AG20443 (cell line): ENCODE results near the gene SLC46A3.

Experiments used
- DNase-seq: peaks from one replicate; pipeline ENCODE4 v3.0.0; 2012; ENCODE audit warnings: low spot score, mixed read lengths

The SLC46A3 gene

DNA sequence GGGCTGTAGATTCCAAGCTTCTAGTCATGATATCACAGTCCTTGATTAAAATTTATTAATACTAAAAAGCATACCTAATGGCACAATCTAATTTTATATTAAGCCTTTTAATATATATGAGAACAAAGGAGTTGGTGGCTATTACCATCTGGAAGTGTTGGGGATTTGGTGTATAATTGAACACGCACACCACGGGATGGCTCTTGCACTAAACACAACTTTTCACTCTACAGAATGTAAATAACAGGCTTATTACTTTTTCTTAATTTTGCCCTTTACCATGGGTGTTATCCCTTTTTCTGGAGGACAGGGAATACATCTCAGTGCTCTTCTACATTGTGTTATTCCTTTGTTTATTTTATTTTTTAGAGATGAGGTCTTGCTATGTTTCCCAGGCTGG is 38.2 kb downstream of the SLC46A3 start:
- DNase-seq = no peak

- peak; percentile 29 for DNase-seq
These were observed 39.1 kb downstream of the SLC46A3 start for GRCh38 chr13:28679628-28680027.

GRCh38 chr13:28678809-28679208 is 40.0 kb downstream of the SLC46A3 start:
- no peak for DNase-seq

- DNase-seq = no peak
These were observed 47.5 kb downstream of the SLC46A3 start for GRCh38 chr13:28671126-28671792.

DNA sequence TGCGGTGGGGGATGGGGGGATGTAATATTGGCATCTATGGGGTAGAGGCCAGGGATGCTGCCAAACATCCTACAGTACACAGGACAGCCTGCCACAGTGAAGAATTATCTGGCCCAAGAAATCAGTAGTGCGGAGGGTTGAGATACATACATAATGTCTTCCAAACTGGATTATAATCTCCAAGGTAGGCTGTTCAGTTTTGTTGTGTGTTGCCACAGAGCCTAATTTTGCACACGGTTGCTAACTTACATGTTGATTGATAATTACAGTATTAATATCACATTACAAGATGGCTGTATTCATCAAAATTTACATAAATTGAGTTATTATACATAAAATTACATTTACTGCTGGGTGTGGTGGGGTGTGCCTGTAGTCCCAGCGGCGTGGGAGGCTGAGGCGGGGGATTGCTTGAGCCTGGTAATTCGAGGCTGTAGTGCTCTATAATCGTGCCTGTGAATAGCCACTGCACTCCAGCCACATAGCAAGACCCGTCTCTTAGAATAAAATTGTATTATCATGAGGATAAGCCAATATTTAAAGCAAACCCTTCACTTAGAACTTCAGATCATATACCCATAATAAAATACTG is 51.8 kb downstream of the SLC46A3 start:
- DNase-seq = no peak

GRCh38 chr13:28659621-28659970 is 59.2 kb downstream of the SLC46A3 start:
- DNase-seq = peak; percentile 47

GRCh38 chr13:28658796-28659620 is 59.8 kb downstream of the SLC46A3 start, which contains the start of gene POMP:
POMP (plus strand) TSS chr13:28659130; CDS start chr13:28659185, 55 bp downstream.
- DNase-seq = peak; percentile 96

GRCh38 chr13:28658539-28658795 is 60.3 kb downstream of the SLC46A3 start:
- peak; percentile 24 for DNase-seq

- DNase-seq = no peak
These were observed 60.8 kb downstream of the SLC46A3 start for GRCh38 chr13:28657784-28658538.

DNA sequence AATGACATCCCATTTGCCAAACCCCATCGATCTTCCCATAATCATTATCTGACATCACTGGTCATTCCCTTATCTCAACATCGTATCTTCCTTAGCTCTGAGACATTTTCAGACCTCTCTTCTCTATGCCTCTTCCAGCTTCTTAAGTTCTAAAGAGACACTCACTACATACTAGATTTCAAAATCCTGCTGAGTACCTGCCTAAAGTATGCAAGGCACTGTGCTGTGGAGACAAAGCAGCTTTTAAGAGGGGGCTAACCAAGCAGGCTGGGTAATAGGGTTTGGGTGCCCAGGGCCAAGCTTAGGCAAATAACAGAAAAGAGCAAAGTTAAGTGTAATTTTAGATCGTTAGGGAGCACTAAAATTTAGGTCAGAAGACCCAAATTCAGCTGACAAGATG is 63.2 kb downstream of the SLC46A3 start:
- DNase-seq = peak; percentile 53

DNA sequence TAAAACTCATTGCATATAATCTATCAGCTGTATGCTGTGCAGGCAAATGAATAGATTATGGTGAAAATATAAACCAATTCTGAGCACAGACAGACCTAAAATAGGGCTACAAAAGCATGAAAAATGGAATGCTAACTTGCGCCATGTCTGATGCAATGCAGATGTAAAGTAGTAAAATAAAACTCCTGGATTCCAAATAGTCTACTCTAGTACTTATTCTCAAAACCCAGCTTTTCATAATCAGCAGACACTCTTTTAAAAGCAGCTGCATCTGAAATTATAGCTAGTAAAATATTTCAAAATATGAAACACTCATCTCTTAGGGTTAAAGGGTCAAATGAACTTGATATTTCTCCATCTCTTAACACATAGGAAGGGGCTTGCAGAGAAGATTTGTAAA is 64.5 kb downstream of the SLC46A3 start:
- DNase-seq = no peak

GRCh38 chr13:28653111-28653510 is 65.7 kb downstream of the SLC46A3 start:
- DNase-seq = no peak

DNA sequence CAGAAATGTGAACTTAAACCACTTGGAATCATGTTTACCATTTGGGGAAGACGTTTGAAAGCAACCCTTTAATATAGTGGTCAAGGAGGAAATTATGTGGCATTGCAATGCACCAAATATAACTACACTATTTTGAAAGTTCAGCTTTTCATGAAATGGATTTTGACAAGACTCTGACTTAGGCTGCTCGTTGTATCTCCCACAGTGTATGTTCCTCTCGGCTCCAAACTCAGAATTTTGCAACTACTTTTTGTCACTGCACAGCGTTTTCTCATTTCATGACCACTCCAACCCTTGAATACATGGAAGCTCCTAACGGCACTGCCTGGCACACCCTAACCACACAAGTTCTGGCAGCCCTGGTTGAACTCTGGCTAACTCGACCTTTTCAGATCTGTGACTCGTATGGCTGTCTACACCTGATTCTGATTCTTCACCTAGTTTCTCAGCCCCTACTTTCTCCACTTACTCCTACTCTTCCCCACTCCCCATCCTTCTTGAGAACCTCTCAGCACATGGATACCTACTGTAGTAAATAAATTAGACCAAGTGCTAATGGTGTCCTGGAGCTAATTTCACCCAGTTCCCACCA is 66.9 kb downstream of the SLC46A3 start:
- no peak for DNase-seq

DNA sequence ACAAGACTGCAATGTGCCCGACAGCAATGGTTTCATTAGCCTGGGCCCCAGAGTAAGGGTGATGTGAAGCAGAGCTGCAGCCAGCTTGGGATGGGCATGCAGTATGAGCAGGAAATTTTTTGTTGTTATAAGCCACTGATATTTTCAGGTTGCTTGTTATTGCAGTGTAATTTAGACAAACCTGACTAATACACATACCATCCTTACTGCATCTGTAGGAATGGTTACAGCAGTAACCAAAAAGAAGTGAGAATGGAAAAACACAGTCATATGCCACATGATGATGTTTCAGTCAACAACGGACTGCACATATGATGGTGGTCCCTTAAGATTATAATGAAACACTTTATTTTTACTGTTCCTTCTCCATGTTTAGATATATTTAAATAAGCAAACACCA is 68.5 kb downstream of the SLC46A3 start:
- no peak for DNase-seq
